SK-N-SH treated with all-trans-retinoic acid at 6 μM for 48 hours (cell line): ENCODE results near the gene BPHL.

ENCODE experiments used
- PATZ1 ChIP-seq: fragments of 250-450 bp; sonication (Bioruptor Pico); IDR thresholded peaks from 2 replicates; pipeline ENCODE4 v1.8.0; 2020; ENCODE audit warnings: mild to moderate bottlenecking, moderate library complexity, borderline replicate concordance
- RARB ChIP-seq: fragments of 250-450 bp; sonication (Bioruptor Pico); IDR thresholded peaks from 2 replicates; pipeline ENCODE4 v1.8.0; 2021; ENCODE audit warnings: mild to moderate bottlenecking, moderate library complexity
- ZC3H10 ChIP-seq: fragments of 250-450 bp; sonication (Bioruptor Pico); IDR thresholded peaks from 2 replicates; pipeline ENCODE4 v1.5.1; 2021; ENCODE audit warnings: mild to moderate bottlenecking, moderate library complexity
- ZFP3 ChIP-seq: fragments of 250-450 bp; sonication (Bioruptor Pico); IDR thresholded peaks from 2 replicates; pipeline ENCODE4 v1.5.0; 2020; ENCODE audit warnings: mild to moderate bottlenecking, moderate library complexity
- TF ChIP-seq, protein P1 (sequence below): fragments of 250-450 bp; sonication (Bioruptor Pico); IDR thresholded peaks from 2 replicates; pipeline ENCODE4 v1.8.0; 2021; ENCODE audit warnings: low read depth, mild to moderate bottlenecking, moderate library complexity, borderline replicate concordance

GRCh38 chr6:3144571-3144970 is 26.1 kb downstream of the BPHL start:
- TF ChIP-seq, protein P1, sequence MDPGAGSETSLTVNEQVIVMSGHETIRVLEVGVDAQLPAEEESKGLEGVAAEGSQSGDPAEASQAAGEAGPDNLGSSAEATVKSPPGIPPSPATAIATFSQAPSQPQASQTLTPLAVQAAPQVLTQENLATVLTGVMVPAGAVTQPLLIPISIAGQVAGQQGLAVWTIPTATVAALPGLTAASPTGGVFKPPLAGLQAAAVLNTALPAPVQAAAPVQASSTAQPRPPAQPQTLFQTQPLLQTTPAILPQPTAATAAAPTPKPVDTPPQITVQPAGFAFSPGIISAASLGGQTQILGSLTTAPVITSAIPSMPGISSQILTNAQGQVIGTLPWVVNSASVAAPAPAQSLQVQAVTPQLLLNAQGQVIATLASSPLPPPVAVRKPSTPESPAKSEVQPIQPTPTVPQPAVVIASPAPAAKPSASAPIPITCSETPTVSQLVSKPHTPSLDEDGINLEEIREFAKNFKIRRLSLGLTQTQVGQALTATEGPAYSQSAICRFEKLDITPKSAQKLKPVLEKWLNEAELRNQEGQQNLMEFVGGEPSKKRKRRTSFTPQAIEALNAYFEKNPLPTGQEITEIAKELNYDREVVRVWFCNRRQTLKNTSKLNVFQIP (CRISPR knock-in tag) = no peak
- TF ChIP-seq PATZ1 (CRISPR knock-in tag) = no peak
- no peak for TF ChIP-seq RARB (CRISPR knock-in tag)
- no peak for TF ChIP-seq ZC3H10 (CRISPR knock-in tag)
- TF ChIP-seq ZFP3 (CRISPR knock-in tag) = no peak
